Activated CD4-positive, alpha-beta T cell treated with anti-CD3 and anti-CD28 coated beads for 36 hours (primary cell): ENCODE data around the gene NACC1. TPM values are rescaled to one million over a fixed set of nuclear protein-coding genes. Genes with fewer than 3 reads are reported as not detected.
A peak's percentile ranks its signal among the peaks of the same experiment; 100 is the strongest.

Source experiments
- ATAC-seq: fragments of 200-7000 bp; cut with Tn5 transposase; one replicate; pipeline ENCODE4 v1.10.0; 2021; ENCODE audit warnings: mild to moderate bottlenecking, moderate library complexity
- CTCF ChIA-PET: fragments of 350-600 bp; sonication (Branson Sonifier 250); formaldehyde crosslinking; loops from one replicate; lab custom pipeline; 2021; ENCODE audit warnings: antibody characterized with exemption; lab: Charles Lee
- POLR2A ChIA-PET: fragments of 350-600 bp; sonication (Branson Sonifier 250); formaldehyde crosslinking; loops from one replicate; lab custom pipeline; 2021; ENCODE audit warnings: antibody characterized with exemption, inconsistent platforms; lab: Charles Lee
- DNase-seq: peaks from one replicate; pipeline ENCODE4 v3.0.0-alpha.2; 2020
- H3K27ac Mint-ChIP-seq: one replicate; pipeline ENCODE4 v1.8.0; 2021; ENCODE audit warnings: mixed read lengths
- H3K27me3 Mint-ChIP-seq: one replicate; pipeline ENCODE4 v1.8.0; 2021; ENCODE audit warnings: mixed read lengths
- H3K36me3 Mint-ChIP-seq: one replicate; pipeline ENCODE4 v1.8.0; 2021; ENCODE audit warnings: low read depth, mixed read lengths
- H3K4me1 Mint-ChIP-seq: one replicate; pipeline ENCODE4 v1.8.0; 2021; ENCODE audit warnings: mixed read lengths
- H3K4me3 Mint-ChIP-seq: one replicate; pipeline ENCODE4 v1.8.0; 2021; ENCODE audit warnings: mild to moderate bottlenecking, moderate library complexity, mixed read lengths
- H3K9me3 Mint-ChIP-seq: one replicate; pipeline ENCODE4 v1.8.0; 2021; ENCODE audit warnings: low read depth, mixed read lengths
- intact Hi-C, 2 experiments: fragments of 100-400 bp; cut with DNase I in 1 of 2; cut with micrococcal nuclease in 1 of 2; formaldehyde crosslinking; loops; one replicate each; pipeline versions ENCODE4 v1.14.2 to v1.15.1; 2022 to 2024; cut with DNase I, micrococcal nuclease
- total RNA-seq, 2 experiments: library from RNA; stranded (reverse); gene quantifications; one replicate each; pipeline ENCODE4 v1.2.3, GENCODE V29; 2021

NACC1 gene
- total RNA-seq, 2 experiments from 2014 or later = 77.5 to 84.5 TPM

GRCh38 chr19:13094771-13095392 is 23.2 kb upstream of the NACC1 start:
- peaks cover 32% of the 10 kb centered on the region for H3K27me3 Mint-ChIP-seq
- H3K27ac Mint-ChIP-seq = no peak overlapping the region
- no peak overlapping the region for H3K4me3 Mint-ChIP-seq
- DNase-seq = peak; percentile 34
- peaks cover under 1% of the 10 kb centered on the region for H3K36me3 Mint-ChIP-seq
- no peaks in the 10 kb centered on the region for H3K9me3 Mint-ChIP-seq
- ChIA-PET CTCF (interaction anchor here (0.6 to 5.7 kb wide), 14 partner anchors 10 to 482 kb away, joined by 3 to 98 read pairs (median 8); partner anchors contain the start of gene GADD45GIP1), POLR2A (no interaction called here)
- intact Hi-C loops = loop anchor here in 1 of 2 experiments (5.0 kb wide), 2 partner anchors 63 to 208 kb away; partner anchors contain the start of gene KLF1
- H3K4me1 Mint-ChIP-seq = peaks cover 32% of the 10 kb centered on the region
- ATAC-seq = no peak

- Mint-ChIP-seq H3K27me3 (peaks cover 32% of the 10 kb centered on the region), H3K9me3 (no peaks in the 10 kb centered on the region), H3K27ac (no peak overlapping the region), H3K4me3 (no peak overlapping the region), H3K4me1 (peaks cover 37% of the 10 kb centered on the region), H3K36me3 (peaks cover 5% of the 10 kb centered on the region)
- ATAC-seq (no peak), DNase-seq (peak; percentile 36)
- ChIA-PET POLR2A (no interaction called here), CTCF (interaction anchor here (0.6 to 5.7 kb wide), 9 partner anchors 10 to 130 kb away, joined by 3 to 98 read pairs (median 10); no protein-coding TSS in a partner anchor)
- intact Hi-C loops = loop anchor here in 1 of 2 experiments (5.0 kb wide), 1 partner anchor 208 kb away; the partner anchor contains the start of gene KLF1
Measured at GRCh38 chr19:13095393-13095784, 22.7 kb upstream of the NACC1 start.

- intact Hi-C loops = loop anchor here in 1 of 2 experiments (5.0 kb wide), 1 partner anchor 209 kb away; the partner anchor contains the start of gene KLF1
- H3K36me3 Mint-ChIP-seq = peaks cover 5% of the 10 kb centered on the region
Measured at GRCh38 chr19:13095934-13096927, 21.8 kb upstream of the NACC1 start.

GRCh38 chr19:13097033-13097462 is 21.0 kb upstream of the NACC1 start:
- no peak for DNase-seq
- CTCF ChIA-PET = interaction anchor here (4.2 to 5.7 kb wide), 2 partner anchors 8 to 119 kb away, joined by 27 to 98 read pairs; no protein-coding TSS in a partner anchor
- H3K27ac Mint-ChIP-seq = no peak overlapping the region
- intact Hi-C loops = loop anchor here in 1 of 2 experiments (5.0 kb wide), 1 partner anchor 210 kb away; the partner anchor contains the start of gene KLF1
- H3K4me1 Mint-ChIP-seq = peaks cover 45% of the 10 kb centered on the region
- no peaks in the 10 kb centered on the region for H3K9me3 Mint-ChIP-seq
- ATAC-seq = no peak
- H3K27me3 Mint-ChIP-seq = peaks cover 32% of the 10 kb centered on the region
- peaks cover 5% of the 10 kb centered on the region for H3K36me3 Mint-ChIP-seq
- POLR2A ChIA-PET = interaction anchor here (0.9 kb wide), 1 partner anchor 132 kb away, joined by 3 read pairs; no protein-coding TSS in a partner anchor
- H3K4me3 Mint-ChIP-seq = peak overlapping the region; percentile 36

More at GRCh38 chr19:13095934-13096927, 21.8 kb upstream of the NACC1 start:
- ATAC-seq (no peak), DNase-seq (peak; percentile 53)
- H3K27ac Mint-ChIP-seq = no peak overlapping the region
- H3K4me3 Mint-ChIP-seq = no peak overlapping the region
- POLR2A ChIA-PET = interaction anchor here (0.9 kb wide), 1 partner anchor 131 kb away, joined by 3 read pairs; no protein-coding TSS in a partner anchor
- no peaks in the 10 kb centered on the region for H3K9me3 Mint-ChIP-seq
- H3K27me3 Mint-ChIP-seq = peaks cover 32% of the 10 kb centered on the region
- H3K4me1 Mint-ChIP-seq = peaks cover 38% of the 10 kb centered on the region
- CTCF ChIA-PET = interaction anchor here (0.9 to 5.7 kb wide), 9 partner anchors 9 to 182 kb away, joined by 3 to 98 read pairs (median 8); no protein-coding TSS in a partner anchor

DNA sequence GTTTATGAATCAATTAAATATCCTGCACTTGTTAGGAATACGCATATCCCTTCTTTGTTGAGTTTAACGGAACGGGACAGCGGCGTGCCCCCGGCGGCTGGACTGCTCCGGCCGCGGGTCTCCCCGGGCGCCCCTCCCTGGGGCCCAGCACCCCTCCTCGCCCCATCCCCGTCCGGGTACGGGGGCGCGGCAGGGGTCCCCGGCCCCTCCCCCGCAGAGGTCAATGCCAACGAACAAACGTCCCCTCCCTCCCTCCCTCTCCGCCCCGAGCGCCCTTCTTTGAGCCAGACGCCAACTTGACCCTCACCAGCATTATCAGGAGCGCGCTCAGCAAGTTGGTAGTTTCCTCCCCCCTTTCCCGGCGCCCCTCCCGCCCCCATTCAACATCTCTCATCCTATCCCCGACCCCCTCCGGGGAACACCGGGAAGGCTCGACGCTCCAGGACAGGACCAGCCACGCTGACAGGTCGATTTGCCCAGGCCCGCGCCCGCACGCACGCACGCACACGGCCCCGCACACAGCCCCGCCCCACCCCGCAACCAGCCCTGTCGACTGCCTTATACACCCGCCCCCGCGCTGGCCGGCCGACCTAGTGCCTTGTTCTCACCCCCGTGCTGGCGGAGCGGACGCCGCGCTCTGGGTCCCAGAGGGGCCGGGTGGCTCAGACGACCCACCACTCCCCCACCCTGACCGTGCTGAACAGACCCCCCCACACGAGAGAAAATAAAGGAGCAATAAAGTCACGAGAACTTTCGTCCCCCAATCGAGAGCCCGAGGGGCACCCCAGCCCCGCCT is 20.4 kb upstream of the NACC1 start:
- H3K4me1 Mint-ChIP-seq = peaks cover 48% of the 10 kb centered on the region
- POLR2A ChIA-PET = no interaction called here
- intact Hi-C loops = loop anchor here in 1 of 2 experiments (1.0 to 5.0 kb wide), 3 partner anchors 84 to 263 kb away; partner anchors contain the start of genes KLF1 and RTBDN
- H3K27ac Mint-ChIP-seq = no peak overlapping the region
- peak; percentile 57 for DNase-seq
- H3K4me3 Mint-ChIP-seq = peak overlapping the region; percentile 38
- no peak for ATAC-seq
- CTCF ChIA-PET = interaction anchor here (5.7 kb wide), 1 partner anchor 120 kb away, joined by 98 read pairs; no protein-coding TSS in a partner anchor
- peaks cover 32% of the 10 kb centered on the region for H3K27me3 Mint-ChIP-seq
- H3K36me3 Mint-ChIP-seq = peaks cover 5% of the 10 kb centered on the region
- no peaks in the 10 kb centered on the region for H3K9me3 Mint-ChIP-seq

DNA sequence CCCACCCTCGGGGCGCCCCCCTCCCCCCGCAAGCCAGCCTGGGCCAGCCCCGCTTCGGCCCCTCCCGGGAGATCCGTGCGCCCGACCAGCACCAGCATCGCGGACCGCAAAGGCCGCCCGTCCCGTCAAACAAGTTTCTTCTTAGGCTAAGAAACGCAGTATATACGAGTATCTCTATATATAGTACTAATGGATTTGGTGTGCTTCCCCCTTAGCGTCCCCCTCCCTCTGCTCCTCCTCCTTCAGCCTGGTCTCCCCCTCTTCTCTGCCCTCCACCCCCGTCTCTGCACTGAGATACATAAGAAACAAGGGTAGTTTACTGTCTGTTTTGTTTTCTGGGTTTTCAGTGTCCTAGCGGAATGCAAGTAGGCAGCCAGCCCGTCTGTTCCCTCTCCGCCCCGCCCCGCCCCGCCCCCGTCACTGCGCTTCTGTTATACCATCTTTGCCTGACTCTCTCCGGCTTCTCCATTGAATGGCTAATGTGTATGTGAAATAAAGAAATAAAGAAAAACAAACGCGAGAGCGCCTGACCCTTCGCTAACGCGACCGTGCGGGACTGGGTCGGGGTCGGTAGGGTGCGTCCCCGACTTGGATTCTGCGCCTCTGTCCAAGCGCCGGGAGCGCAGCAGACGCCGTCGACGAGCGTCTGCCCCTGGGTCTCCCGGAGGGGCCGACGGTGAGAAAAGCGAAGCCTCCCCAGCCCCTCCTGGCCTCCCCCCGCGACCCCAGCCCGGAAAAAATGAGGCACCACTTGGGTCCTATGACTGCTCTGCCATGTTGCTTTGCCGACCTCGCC is 19.6 kb upstream of the NACC1 start:
- intact Hi-C loops = loop anchor here in 1 of 2 experiments (1.0 to 5.0 kb wide), 4 partner anchors 54 to 264 kb away; partner anchors contain the start of genes KLF1 and RTBDN

DNA sequence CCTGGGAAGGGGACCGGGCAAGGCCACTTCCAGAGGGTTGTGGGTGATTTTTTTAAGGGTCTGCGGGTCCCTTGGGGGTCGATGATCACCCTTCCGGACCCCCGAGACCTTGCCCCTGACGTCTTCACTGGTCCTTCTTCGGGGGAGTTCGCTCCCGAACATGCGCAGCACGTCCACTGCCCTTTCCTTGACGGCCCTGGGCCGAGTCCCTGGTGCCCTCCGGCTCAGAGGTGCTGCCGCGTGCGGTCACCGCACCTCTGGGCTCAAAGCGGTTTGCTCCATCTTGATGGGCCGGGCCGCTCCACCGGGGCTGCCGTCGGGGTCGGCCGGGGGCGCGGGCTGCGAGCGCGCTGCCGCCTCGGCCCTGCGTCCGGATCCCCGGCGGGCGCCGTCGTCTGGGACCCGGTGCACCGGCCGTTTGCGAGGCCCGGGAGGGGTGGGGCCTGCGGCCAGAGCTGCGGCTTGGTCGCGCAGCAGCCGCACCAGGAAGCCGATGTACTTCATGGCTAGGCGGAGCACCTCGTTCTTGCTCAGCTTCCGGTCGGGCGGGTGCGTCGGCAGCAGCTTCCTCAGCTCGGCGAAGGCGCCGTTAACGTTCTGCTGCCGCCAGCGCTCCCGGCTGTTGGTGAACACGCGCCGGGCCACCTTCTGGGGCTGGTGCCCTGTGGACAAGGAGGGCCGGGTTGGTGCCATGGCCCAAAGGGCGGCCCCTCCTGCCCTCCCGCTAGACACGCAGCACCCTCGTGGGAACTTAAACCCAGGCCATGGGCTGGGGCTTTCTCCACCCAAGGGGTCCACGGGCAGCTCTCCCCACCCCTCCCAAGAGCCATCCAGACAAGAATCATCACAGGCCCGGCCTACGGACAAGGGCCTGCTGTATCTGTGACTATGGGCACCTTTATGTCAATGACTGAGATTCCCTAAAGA is 18.7 kb upstream of the NACC1 start:
- H3K27ac Mint-ChIP-seq = peak overlapping the region; percentile 85
- H3K9me3 Mint-ChIP-seq = no peaks in the 10 kb centered on the region
- ATAC-seq (peak; percentile 61), DNase-seq (peak; percentile 89)
- H3K27me3 Mint-ChIP-seq = peaks cover 32% of the 10 kb centered on the region
- peaks cover 54% of the 10 kb centered on the region for H3K4me1 Mint-ChIP-seq
- ChIA-PET POLR2A (interaction anchor here (0.9 to 1.0 kb wide), 2 partner anchors 56 to 65 kb away, joined by 3 to 4 read pairs; no protein-coding TSS in a partner anchor), CTCF (interaction anchor here (0.5 to 2.4 kb wide), 7 partner anchors 33 to 321 kb away, joined by 3 to 10 read pairs (median 4); no protein-coding TSS in a partner anchor)
- peak overlapping the region; percentile 65 for H3K4me3 Mint-ChIP-seq
- intact Hi-C loops = loop anchor here in 1 of 2 experiments (1.0 to 5.0 kb wide), 3 partner anchors 53 to 265 kb away; partner anchors contain the start of genes KLF1 and RTBDN
- peaks cover 5% of the 10 kb centered on the region for H3K36me3 Mint-ChIP-seq

More for the DNA sequence above, 19.6 kb upstream of the NACC1 start:
- CTCF ChIA-PET = no interaction called here
- Mint-ChIP-seq H3K9me3 (no peaks in the 10 kb centered on the region), H3K27ac (no peak overlapping the region), H3K4me1 (peaks cover 54% of the 10 kb centered on the region), H3K27me3 (peaks cover 32% of the 10 kb centered on the region), H3K4me3 (peak overlapping the region; percentile 65), H3K36me3 (peaks cover 5% of the 10 kb centered on the region)
- POLR2A ChIA-PET = no interaction called here
- ATAC-seq (no peak), DNase-seq (peak; percentile 54)

DNA sequence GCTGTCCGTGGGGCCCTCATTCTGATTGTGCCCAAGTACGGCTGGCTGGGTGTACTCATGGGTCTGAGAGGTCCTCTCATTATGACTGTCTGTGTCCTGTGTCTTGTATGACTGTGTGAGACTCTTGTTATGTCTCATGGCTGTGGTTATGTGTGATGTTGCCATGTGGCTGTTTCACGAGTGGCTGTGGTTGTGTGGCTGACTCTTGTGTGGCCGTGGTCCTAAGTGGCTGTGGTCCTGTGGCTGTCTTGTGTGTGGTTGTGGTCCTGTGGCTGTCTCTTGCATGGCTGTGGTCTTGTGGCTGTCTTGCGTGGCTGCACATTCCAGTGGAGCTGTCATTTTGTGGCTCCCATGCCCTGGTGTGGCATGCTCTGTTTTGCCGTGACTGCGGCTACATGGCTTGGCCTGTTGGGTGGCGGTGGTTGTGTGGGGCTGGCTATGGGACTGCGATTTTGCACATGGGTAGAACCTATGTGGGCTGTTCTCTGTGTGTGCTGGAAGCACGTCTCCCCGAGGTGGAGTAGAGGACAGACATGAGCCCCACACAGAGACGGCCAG is 18.0 kb upstream of the NACC1 start:
- no peaks in the 10 kb centered on the region for H3K9me3 Mint-ChIP-seq
- peaks cover 56% of the 10 kb centered on the region for H3K4me1 Mint-ChIP-seq
- peak overlapping the region; percentile 49 for H3K4me3 Mint-ChIP-seq
- POLR2A ChIA-PET = interaction anchor here (0.9 to 1.0 kb wide), 2 partner anchors 55 to 64 kb away, joined by 3 to 4 read pairs; no protein-coding TSS in a partner anchor
- CTCF ChIA-PET = interaction anchor here (0.5 to 2.4 kb wide), 6 partner anchors 32 to 135 kb away, joined by 3 to 10 read pairs (median 4); no protein-coding TSS in a partner anchor
- intact Hi-C loops = loop anchor here (1.0 to 5.0 kb wide), 3 partner anchors 17 to 162 kb away; partner anchors contain the start of gene TRMT1 (in 1 of the 2)
- DNase-seq (peak; percentile 84), ATAC-seq (peak; percentile 72)
- peaks cover 27% of the 10 kb centered on the region for H3K27me3 Mint-ChIP-seq
- H3K36me3 Mint-ChIP-seq = peaks cover 7% of the 10 kb centered on the region
- H3K27ac Mint-ChIP-seq = peak overlapping the region; percentile 85
